ENCODE results near the gene HOXD11. TPM values are rescaled to one million over a fixed set of nuclear protein-coding genes. Genes with fewer than 3 reads are reported as not detected.

The HOXD11 gene
- total and polyA plus RNA-seq, 9 of the 15 experiments (the other 6 are each of a cell fraction or from before 2014, with no cell fraction given): not detected

DNA sequence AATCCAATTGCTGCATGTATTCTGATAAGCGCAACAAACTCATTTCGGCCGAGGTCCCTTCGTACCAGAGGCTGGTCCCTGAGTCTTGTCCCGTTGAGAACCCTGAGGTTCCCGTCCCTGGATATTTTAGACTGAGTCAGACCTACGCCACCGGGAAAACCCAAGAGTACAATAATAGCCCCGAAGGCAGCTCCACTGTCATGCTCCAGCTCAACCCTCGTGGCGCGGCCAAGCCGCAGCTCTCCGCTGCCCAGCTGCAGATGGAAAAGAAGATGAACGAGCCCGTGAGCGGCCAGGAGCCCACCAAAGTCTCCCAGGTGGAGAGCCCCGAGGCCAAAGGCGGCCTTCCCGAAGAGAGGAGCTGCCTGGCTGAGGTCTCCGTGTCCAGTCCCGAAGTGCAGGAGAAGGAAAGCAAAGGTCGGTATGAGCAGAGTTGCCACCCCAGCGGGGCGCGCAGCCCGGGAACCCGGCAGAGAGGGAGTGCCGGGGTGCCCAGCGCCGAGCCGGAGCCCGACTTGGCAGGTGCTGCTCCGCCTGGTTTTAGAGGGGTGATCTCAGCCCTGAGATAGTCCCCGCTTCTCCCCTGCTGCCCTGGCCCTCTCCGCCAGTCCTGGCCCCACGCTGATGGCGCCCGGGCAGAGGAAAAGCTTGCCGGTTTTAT lies 10.2 kb downstream of the HOXD11 start:
- Histone ChIP-seq H3K27me3 (ENCODE audit: control insufficient read depth in 2 of 2, insufficient read depth in 2 of 2, low read length in 2 of 2) (peaks cover 81 to 83% of the 10 kb centered on the region in 2 experiments), H3K9me1 (ENCODE audit: control insufficient read depth, insufficient read depth, low read length) (no peaks in the 10 kb centered on the region), H3K9me3 (replicated peaks; ENCODE audit: control insufficient read depth, insufficient read depth, low read depth, low read length) (no peaks in the 10 kb centered on the region), H3K27ac (ENCODE audit: extremely low read depth, low read depth, low read length) (no peak overlapping the region), H3K4me1 (replicated peaks in 1 of 2; ENCODE audit: control insufficient read depth in 2 of 2, insufficient read depth in 2 of 2, low read length in 2 of 2) (peaks cover 0 to 25% of the 10 kb centered on the region in 2 experiments; a peak in 1 of 5 replicates), H4K20me1 (replicated peaks; ENCODE audit: control insufficient read depth, insufficient read depth, low read length) (no peaks in the 10 kb centered on the region; the same call in 1 of the 2 replicates), H3K4me2 (ENCODE audit: insufficient read depth, low read length) (no peak overlapping the region), H2AFZ (ENCODE audit: low read depth, low read length) (no peak overlapping the region), H3K79me2 (ENCODE audit: control insufficient read depth, insufficient read depth, low read length) (no peaks in the 10 kb centered on the region), H3K4me3 (no peak overlapping the region), H3K9ac (ENCODE audit: insufficient read depth in 1 of 2, low read depth in 2 of 2, low read length in 2 of 2) (no peak overlapping the region), H3K36me3 (ENCODE audit: control insufficient read depth, insufficient read depth, low read length) (no peaks in the 10 kb centered on the region)
- no TSS peak for BruUV-seq (replicated peaks)
- DNase-seq (ENCODE audit: extremely low read depth in 1 of 4, low spot score in 3 of 4) (no peak), ATAC-seq (no peak), FAIRE-seq (no peak)
- 1% methylated on average over 34 of the region's 40 CpGs for WGBS (ENCODE audit: insufficient coverage, low coverage, missing lambda C conversion rate)
- CTCF ChIA-PET (ENCODE audit: low intra/inter-chr PET ratio): no interaction called here
- POLR2A ChIA-PET: interaction anchor here (0.6 kb wide), 1 partner anchor 52 kb away, joined by 3 read pairs; no protein-coding TSS in a partner anchor
- intact Hi-C loops (cut with micrococcal nuclease): no loop called here
- in situ Hi-C loops (cut with MboI): no loop called here
- TF ChIP-seq HMGN3 (IDR thresholded peaks at IDR 0.05; ENCODE audit: borderline replicate concordance, extremely low read depth, insufficient read length, low read depth, low read length) (no peak), IRF2 (CRISPR knock-in tag; IDR thresholded peaks at IDR 0.05) (no peak), CLOCK (CRISPR knock-in tag; IDR thresholded peaks at IDR 0.05; ENCODE audit: borderline replicate concordance) (no peak), FOSL1 (tag; conservative IDR thresholded peaks at IDR 0.05) (no peak), NBN (IDR thresholded peaks at IDR 0.05; ENCODE audit: low read depth) (no peak), ATF2 (CRISPR knock-in tag; IDR thresholded peaks at IDR 0.05) (no peak), CCAR2 (IDR thresholded peaks at IDR 0.05; ENCODE audit: low read depth, low read length) (no peak), POLR3A (IDR thresholded peaks at IDR 0.05; ENCODE audit: borderline replicate concordance, extremely low read depth, insufficient read depth, insufficient read length) (no peak), E2F6 (IDR thresholded peaks at IDR 0.05; ENCODE audit: borderline replicate concordance in 1 of 2, extremely low read depth in 1 of 2, insufficient read depth in 1 of 2, insufficient read length in 1 of 2, low read depth in 1 of 2, low read length in 1 of 2, poor library complexity in 1 of 2, severe bottlenecking in 1 of 2) (no peak), SIRT6 (IDR thresholded peaks at IDR 0.05; ENCODE audit: low read depth, low read length) (no peak), GATA2 (CRISPR knock-in tag; IDR thresholded peaks at IDR 0.05) (no peak), ZSCAN29 (IDR thresholded peaks at IDR 0.05) (no peak)
- TF ChIP-seq, protein P1, sequence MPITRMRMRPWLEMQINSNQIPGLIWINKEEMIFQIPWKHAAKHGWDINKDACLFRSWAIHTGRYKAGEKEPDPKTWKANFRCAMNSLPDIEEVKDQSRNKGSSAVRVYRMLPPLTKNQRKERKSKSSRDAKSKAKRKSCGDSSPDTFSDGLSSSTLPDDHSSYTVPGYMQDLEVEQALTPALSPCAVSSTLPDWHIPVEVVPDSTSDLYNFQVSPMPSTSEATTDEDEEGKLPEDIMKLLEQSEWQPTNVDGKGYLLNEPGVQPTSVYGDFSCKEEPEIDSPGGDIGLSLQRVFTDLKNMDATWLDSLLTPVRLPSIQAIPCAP (CRISPR knock-in tag; IDR thresholded peaks at IDR 0.05; ENCODE audit: borderline replicate concordance): no peak
- TF ChIP-seq, protein P2, sequence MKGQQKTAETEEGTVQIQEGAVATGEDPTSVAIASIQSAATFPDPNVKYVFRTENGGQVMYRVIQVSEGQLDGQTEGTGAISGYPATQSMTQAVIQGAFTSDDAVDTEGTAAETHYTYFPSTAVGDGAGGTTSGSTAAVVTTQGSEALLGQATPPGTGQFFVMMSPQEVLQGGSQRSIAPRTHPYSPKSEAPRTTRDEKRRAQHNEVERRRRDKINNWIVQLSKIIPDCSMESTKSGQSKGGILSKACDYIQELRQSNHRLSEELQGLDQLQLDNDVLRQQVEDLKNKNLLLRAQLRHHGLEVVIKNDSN (CRISPR knock-in tag; IDR thresholded peaks at IDR 0.05): no peak

All from K562 (cell line).